Muscle of back (tissue), 11 donors: ENCODE measurements around the gene SUOX. TPM values are rescaled to one million over a fixed set of nuclear protein-coding genes. Genes with fewer than 3 reads are reported as not detected.
"Not testable (repeated sequence)": the region's sequence is repeated elsewhere in the genome, so short reads cannot be mapped to it uniquely, and the experiment has no call there.

ENCODE experiments used
- DNase-seq, 3 donors: peaks; one replicate each; pipeline versions ENCODE4 v3.0.0 to v3.0.0-alpha.2; 2013
- polyA plus RNA-seq, 10 donors: library from polyadenylated mRNA; unstranded; fragments of 120-200 nt; gene quantifications; one replicate each; pipeline ENCODE4 v1.2.1, GENCODE V29; 2013; ENCODE audit not compliant: insufficient read length in 10 of 10

SUOX gene
- polyA plus RNA-seq, 10 donors, result 11.8 to 16.9 (median 12.9) TPM

DNA sequence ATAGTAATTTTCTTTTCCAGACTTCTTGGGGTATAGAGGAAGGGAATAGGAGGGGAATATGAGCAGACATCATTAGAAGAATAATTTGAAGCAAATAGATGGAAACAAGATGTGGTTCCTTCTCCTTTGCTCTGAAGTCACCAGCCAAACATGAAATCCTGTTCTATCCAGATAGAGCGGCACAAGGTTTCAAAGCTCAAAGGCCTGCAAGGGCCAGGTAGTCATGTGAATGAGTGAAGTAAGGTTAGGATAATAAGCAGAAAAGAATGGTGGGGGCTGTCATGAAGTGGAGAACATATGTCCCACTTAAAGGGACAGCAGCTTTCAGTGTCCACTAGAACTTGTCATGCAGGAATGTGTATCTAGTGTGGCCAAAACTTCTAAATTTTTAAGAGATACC is 21.3 kb downstream of the SUOX start:
- DNase-seq, result no peak

DNA sequence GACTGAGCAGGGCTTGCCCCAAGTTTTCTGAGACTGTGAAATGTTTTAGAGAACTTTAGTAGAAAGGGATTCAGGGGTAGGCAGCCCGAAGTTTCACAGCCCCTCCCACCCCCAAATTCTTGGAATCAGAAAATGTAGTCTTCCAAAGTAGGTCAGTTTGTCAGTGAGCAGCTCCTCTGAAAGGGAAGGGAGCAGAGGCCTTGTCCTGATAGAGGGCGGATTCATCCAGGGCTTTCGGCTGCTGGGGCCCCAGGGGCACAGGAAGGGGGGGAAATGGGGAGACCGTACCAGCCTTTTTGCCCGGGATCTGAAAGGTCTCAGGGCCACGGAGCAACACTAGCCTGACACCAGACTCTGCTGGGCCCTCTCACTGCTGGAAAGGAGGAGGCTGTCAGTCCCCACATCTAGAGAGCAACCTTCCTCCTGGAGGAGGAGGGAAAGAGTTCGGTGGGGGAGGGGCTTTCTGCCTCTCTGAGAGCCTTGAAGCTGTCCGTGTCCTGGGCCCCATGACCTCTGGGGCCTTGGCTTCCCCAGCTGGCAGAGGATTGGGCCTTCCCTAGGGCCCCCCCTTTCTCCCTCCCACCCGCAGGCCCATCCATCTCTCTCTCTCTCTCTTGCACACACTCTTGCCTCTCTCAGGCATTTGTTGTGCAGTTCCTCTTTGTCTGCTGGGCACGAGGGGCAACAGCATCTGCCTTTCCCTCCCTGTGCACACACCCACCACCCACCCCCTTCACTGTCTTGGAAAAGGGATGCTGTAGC is 23.5 kb downstream of the SUOX start, which contains the start of gene IKZF4:
TSS of gene IKZF4 (plus strand) at position 621 of the 762 bp plus-strand sequence. CDS start 451 bp downstream, outside the sequence.
- peak; percentile 61 to 92 (median 70) for DNase-seq

DNA sequence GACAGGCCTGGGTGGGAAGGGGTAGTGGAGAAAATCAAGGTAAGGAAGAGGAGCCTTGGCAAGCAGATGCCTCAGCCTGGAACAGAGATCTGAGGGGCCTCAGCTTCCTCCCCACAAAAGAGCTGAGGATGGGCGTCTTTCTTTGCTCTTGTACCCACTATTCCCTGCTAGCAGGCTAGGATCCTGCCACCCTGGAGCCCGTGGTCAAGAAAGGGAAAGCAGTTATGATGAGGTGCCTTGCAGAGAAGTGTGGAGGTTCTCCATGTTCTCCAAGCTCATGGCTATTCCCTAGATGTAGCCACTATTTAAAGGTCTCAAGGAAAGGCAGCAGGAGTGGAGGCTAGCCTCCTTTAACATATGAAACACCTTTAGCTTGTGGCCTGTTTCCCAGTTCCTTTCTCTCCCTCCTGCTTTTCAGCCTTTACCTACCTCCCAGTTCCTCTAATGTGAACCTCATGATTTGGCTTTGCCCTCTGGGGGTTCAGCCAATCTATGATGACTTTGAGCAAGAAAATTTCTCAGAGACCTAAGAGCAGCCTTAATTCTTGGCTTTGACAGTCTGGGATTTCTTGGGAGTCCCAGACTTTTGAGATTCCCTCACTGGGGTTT is 24.9 kb downstream of the SUOX start:
- no peak for DNase-seq

DNA sequence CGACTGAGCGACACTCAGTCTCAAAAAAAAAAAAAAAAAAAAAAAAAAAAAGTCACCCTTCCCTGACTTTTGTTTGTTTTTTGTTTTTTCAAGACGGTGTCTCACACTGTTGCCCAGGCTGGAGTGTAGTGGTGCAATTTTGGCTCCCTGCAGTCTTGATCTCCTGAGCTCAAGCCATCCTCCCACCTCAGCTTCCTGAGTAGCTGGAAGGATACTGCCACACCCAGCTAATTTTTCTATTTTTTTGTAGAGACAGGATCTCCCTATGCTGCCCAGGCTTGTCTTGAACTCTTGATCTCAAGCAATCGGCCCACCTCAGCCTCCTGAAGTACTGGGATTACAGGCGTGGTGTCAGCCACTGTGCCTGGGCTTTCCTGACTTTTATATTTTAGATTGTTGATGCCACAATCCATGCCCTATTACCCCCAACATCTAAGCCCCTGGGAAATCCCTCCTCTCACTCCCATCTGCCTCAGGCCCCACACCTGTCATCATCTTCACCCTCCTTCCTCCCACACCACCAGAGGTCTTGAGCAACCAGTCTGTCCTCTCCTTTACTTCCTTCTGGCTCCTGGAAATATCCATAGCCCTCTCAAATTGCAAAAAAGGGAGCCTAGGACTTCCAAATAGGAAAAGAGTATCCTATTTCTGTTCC is 31.6 kb downstream of the SUOX start:
- no peak for DNase-seq

DNA sequence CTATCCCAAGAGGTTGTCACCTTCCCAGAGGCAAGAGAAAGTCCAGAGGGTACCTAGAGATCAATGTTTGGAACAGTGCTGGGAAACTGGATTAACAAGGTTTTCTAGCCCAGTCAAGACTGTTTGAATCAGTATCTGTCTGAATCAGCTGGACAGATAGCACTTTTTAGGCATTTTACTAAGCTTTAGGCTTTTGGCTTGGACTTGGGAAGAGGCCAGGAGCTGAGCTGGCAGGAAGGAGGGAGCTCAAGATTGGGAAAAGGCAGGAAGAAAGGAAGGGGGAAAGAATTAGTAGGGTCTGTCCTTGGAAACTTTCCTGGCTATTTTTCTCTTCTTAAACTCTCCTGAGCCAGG is 32.1 kb downstream of the SUOX start:
- DNase-seq, result peak in 2 of 3 donors; percentile 29 to 44

DNA sequence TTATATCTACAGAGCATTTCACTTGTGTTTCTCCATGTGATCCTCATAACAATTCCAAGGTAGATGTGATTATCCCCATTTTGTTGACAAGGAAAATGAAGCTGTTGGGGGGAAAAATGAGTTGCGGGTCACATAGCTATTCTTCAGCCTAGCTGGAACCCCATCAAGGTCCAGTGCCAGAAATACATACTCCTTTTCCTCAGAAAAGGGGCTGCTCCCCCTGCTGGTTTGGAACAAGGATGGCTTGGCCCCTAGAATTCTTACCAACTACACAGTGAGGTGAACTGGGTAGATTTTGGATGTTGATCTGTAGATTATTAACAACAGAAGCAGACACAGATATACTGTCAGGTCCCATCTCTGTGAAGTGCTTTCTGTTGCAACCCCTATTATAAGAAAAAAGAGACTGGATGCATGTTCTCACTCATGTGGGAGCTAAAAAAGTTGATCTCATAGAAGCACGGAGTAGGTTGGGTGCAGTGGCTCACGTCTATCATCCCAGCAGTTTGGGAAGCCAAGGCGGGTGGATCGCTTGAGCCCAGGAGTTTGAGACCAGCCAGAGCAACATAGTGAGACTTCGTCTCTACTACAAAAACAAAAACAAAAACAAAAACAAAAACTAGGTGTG is 32.7 kb downstream of the SUOX start:
- peak; percentile 48 to 83 (median 75) for DNase-seq

DNA sequence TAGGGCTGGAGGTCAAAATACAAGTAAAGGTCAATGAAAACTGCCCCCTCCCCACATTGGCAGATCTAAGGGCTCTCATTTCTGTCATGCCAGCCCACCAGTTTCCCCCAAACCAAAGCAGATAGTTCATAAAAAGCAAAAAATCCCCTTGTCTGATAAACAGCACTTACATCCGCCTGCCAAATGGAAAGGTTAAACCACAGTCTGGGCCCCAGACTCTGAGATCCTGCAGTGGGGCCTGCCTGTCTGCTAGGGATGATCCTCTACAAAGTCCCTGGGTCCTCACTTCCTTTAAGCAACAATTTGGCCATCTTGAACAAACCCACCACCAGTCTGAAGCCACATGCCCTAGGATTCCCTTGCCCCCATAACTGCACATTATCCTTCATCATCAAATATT is 34.9 kb downstream of the SUOX start:
- no peak for DNase-seq

DNA sequence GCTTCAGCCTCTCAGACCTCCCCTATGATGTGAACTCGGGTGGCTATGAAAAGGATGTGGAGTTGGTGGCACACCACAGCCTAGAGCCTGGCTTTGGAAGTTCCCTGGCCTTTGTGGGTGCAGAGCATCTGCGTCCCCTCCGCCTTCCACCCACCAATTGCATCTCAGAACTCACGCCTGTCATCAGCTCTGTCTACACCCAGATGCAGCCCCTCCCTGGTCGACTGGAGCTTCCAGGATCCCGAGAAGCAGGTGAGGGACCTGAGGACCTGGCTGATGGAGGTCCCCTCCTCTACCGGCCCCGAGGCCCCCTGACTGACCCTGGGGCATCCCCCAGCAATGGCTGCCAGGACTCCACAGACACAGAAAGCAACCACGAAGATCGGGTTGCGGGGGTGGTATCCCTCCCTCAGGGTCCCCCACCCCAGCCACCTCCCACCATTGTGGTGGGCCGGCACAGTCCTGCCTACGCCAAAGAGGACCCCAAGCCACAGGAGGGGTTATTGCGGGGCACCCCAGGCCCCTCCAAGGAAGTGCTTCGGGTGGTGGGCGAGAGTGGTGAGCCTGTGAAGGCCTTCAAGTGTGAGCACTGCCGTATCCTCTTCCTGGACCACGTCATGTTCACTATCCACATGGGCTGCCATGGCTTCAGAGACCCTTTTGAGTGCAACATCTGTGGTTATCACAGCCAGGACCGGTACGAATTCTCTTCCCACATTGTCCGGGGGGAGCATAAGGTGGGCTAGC is 37.7 kb downstream of the SUOX start:
- no peak for DNase-seq

DNA sequence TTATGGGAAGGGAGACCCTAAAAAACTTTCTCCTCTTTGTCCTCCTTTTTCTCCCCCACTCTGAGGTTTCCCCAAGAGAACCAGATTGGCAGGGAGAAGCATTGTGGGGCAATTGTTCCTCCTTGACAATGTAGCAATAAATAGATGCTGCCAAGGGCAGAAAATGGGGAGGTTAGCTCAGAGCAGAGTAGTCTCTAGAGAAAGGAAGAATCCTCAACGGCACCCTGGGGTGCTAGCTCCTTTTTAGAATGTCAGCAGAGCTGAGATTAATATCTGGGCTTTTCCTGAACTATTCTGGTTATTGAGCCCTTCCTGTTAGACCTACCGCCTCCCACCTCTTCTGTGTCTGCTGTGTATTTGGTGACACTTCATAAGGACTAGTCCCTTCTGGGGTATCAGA is 40.1 kb downstream of the SUOX start:
- no peak for DNase-seq

DNA sequence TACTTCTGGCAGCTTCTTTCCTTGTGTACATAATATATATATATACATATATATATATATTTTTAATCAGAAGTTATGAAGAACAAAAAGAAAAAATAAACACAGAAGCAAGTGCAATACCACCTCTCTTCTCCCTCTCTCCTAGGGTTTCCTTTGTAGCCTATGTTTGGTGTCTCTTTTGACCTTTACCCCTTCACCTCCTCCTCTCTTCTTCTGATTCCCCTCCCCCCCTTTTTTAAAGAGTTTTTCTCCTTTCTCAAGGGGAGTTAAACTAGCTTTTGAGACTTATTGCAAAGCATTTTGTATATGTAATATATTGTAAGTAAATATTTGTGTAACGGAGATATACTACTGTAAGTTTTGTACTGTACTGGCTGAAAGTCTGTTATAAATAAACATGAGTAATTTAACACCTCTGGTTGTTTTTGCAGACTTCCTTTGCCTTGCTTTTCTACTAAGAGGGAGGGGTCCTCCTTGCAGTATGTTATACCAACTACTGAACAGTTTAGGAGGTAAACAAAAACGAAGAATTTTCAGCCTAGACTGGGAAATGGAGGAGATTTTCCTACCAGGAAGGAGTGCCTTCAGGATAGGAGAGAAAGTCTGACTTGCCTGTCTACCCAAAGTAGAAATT is 41.1 kb downstream of the SUOX start:
- no peak for DNase-seq

DNA sequence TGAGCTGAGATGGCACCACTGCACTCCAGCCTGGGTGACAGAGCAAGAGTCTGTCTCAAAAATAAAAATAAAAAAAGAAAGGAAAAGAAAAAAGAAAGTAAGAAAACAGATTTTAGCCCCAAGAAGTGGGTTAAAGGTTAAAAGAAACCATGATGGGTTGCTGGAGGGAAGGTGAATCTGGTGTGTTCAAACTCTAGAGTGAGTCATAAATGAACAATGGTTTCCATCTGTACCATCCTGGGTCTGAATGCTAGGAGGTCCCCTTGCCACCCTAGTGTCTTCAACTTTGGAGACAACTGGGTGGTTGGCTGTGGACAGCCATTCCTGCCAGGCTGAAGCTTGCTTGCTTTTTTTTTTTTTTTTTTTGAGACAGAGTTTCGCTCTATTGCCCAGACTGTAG is 43.1 kb downstream of the SUOX start:
- no peak for DNase-seq

DNA sequence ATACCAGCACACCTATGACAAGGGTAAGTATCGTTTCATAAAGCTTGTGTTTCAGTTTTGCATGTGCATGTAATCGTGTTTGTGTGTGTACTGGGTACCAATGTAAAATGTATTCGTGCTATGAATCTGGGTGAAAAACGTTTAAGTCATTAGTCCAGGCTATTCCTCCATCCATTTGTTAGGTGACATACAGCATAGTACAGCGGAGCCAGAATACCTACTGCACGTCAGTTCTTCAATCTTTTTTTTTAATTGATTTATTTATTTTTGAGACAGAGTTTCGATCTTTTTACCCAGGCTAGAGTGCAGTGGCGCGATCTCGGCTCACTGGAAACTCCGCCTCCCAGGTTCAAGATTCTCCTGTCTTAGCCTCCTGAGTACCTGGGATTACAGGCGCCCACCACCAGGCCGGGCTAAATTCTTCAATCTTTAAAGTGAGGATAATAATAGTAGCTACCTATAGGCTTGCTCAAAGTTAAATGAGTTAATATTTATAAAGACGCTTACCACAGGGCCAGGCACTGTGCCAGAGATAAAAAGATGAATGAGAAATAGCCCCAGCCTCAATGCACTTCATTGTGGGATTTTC is 44.0 kb downstream of the SUOX start:
- DNase-seq, result no peak

DNA sequence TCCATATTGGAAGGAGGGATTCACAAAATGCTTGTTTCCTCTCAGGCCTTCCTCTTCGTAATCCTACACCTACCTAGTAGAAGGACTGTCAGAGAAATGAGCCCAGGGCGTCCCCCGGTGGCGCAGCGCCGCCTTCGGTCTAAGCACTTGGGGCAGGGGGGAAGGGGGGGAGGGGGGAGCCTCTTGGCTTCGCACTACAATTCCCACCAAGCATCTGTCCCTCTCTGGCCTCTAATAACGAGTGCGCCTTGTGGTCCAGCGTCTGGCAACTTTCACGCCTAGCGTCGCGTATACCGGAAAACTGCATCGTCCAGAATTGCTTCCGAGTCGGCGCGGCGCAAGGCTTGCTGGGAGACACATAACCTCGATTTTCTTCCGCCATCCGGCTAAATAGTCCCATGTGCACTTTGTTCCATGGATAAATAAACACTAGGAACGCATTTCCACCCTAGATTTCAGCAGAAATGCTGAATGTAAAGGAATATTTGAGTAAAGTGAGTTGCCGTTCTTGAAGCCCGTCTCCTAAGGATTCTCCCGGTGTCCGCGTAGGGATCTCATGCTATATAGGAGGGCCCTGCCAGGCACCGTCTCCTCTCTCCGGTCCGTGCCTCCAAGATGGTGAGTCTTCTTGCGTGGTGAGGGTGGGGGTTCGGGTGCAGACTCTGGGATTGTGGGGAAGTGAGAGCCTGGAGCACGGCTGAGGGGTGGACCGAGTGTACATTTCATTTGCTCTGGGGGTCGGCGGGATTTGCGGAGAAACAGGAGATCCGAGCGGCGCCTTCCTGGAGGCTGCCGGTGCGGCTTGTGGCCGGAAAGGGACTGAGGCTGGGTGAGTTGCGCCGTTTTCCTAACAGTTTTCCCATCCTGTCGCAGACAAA is 44.7 kb downstream of the SUOX start, which contains the start of gene RPS26:
TSS of gene RPS26 (plus strand) at position 367 of the 878 bp plus-strand sequence. CDS start at position 616, 249 bp downstream.
- DNase-seq, result peak; percentile 99 to 100 (median 99)

DNA sequence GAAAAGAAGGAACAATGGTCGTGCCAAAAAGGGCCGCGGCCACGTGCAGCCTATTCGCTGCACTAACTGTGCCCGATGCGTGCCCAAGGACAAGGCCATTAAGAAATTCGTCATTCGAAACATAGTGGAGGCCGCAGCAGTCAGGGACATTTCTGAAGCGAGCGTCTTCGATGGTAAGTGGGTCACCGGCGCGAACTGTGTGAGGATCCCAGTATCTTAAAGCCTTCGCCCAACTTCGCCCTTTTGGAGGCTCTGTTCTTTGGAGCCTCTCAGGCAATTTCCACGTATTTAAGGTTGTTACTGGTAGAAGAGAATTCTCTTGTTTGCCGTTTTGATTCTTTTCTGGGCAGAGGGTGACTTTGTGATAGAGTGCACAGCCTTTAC is 45.3 kb downstream of the SUOX start:
- not testable (repeated sequence) for DNase-seq

DNA sequence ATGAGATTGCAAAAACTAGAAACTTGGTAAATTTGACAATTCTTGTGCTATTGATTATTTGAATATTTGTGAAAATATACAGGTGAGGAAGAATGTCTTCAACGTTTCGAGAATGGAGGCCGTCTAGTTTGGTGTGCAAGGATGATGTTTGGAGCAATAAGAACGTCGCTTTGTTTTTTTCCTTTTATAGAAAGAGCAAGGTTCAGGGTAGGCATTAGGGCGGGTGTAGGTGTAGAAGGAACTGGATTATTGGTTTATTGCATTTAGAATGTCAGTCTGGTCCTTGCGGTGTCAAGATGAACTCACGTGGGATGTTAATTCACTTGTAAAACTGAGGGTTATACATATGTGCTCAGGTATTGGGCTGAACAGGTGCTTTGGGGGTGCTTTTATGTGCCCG is 45.8 kb downstream of the SUOX start:
- DNase-seq, result no peak

DNA sequence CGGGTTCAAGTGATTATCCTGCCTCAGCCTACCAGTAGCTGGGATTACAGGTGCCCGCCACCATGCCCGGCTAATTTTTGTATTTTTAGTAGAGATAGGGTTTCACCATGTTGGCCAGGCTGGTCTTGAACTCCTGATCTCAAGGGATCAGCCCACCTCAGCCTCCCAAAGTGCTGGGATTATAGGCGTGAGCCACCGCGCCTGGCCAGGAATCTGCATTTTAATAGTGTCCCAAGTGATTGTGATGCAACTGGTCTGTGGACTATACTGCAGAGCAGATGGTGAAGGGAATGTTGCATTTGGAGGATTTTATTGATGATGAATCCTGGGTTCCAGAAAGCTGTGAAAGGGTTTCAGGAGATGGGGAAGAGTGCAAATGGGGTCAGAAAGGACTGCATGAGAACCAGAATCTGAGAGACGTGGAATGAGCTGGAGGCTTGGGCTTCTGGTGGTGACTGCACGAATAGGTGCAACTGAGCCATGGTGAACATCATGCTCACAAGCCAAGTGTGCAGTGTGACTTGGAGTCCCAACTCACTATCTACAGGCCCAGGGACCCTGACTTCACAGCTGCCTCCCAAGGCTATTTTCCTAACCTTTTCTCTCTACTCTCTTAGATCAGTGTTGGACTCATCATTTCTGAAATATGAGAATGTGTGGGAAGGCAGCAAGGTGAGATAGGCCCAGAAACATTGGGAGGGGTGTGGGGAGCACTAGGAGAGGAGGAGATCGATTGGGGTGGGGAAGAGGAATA is 49.1 kb downstream of the SUOX start:
- no peak for DNase-seq

DNA sequence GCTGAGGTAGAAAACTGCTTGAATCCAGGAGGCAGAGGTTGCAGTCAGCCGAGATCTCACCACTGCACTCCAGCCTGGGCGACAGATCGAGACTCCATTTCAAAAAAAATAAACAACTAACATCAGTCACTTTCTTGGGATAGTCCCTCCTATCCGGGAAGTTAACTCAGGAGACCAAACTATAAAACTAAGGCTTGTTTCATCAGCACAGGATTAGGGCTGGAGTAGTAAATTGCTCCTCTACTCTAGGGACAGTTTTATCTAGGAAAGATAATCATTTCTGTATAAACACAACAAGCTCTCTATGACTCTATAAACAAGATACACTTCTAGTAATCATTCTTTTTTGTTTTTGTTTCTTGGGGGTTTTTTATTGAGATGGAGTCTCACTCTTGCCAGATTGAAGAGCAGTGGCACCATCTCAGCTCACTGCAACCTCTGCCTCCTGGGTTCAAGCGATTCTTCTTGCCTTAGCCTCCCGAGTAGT is 56.4 kb downstream of the SUOX start:
- no peak for DNase-seq
